GM23248 (cell line): ENCODE data around the gene HEPACAM. TPM values are rescaled to one million over a fixed set of nuclear protein-coding genes. Genes with fewer than 3 reads are reported as not detected.

ENCODE experiments used
- DNase-seq: peaks from one replicate; pipeline ENCODE4 v3.0.0-alpha.2; 2015
- H2AFZ ChIP-seq: fragments of 200-600 bp; sonication (generic); 2 replicates; pipeline ENCODE4 v1.6.1; 2016; ENCODE audit warnings: antibody characterized with exemption
- H3F3A ChIP-seq: fragments of 200-600 bp; sonication (generic); 2 replicates; pipeline ENCODE4 v1.6.1; 2016; ENCODE audit warnings: mild to moderate bottlenecking, antibody characterized with exemption, mixed run types; ENCODE audit not compliant: insufficient read depth
- H3K27ac ChIP-seq: fragments of 200-600 bp; sonication (generic); 2 replicates; pipeline ENCODE4 v1.5.1; 2016; ENCODE audit warnings: mild to moderate bottlenecking
- H3K27me3 ChIP-seq: fragments of 200-600 bp; sonication (generic); replicated peaks from 2 replicates; pipeline ENCODE4 v1.6.1; 2016; ENCODE audit warnings: mild to moderate bottlenecking; ENCODE audit not compliant: insufficient read depth
- H3K36me3 ChIP-seq: fragments of 200-600 bp; sonication (generic); 2 replicates; pipeline ENCODE4 v1.6.1; 2016; ENCODE audit warnings: low read depth, mild to moderate bottlenecking
- H3K4me1 ChIP-seq: fragments of 200-600 bp; sonication (generic); 2 replicates; pipeline ENCODE4 v1.6.1; 2016; ENCODE audit warnings: mild to moderate bottlenecking; ENCODE audit not compliant: insufficient read depth
- H3K4me2 ChIP-seq: fragments of 200-600 bp; sonication (generic); one replicate; pipeline ENCODE4 v1.6.1; 2016; ENCODE audit warnings: mild to moderate bottlenecking; ENCODE audit not compliant: unreplicated experiment
- H3K4me3 ChIP-seq: fragments of 200-600 bp; sonication (generic); 2 replicates; pipeline ENCODE4 v1.5.1; 2016; ENCODE audit warnings: mild to moderate bottlenecking
- H3K79me2 ChIP-seq: fragments of 200-600 bp; sonication (generic); 2 replicates; pipeline ENCODE4 v1.6.1; 2016; ENCODE audit warnings: mild to moderate bottlenecking; ENCODE audit not compliant: insufficient read depth
- H3K9ac ChIP-seq: fragments of 200-600 bp; sonication (generic); 2 replicates; pipeline ENCODE4 v1.6.1; 2016; ENCODE audit warnings: mild to moderate bottlenecking
- H3K9me2 ChIP-seq: fragments of 200-600 bp; sonication (generic); 2 replicates; pipeline ENCODE4 v1.6.1; 2016; ENCODE audit warnings: mixed run types, mild to moderate bottlenecking, moderate library complexity; ENCODE audit not compliant: insufficient read depth
- H3K9me3 ChIP-seq: fragments of 200-600 bp; sonication (generic); one replicate; pipeline ENCODE4 v1.6.1; 2017; ENCODE audit warnings: low read depth
- H4K20me1 ChIP-seq: fragments of 200-600 bp; sonication (generic); 2 replicates; pipeline ENCODE4 v1.6.0; 2016; ENCODE audit not compliant: insufficient read depth
- EZH2 ChIP-seq: fragments of 200-600 bp; sonication (generic); IDR thresholded peaks from 2 replicates; pipeline ENCODE4 v1.6.1; 2018; ENCODE audit warnings: antibody characterized with exemption, mild to moderate bottlenecking; ENCODE audit not compliant: insufficient read depth, poor library complexity, severe bottlenecking
- EZH2phosphoT487 ChIP-seq: fragments of 200-600 bp; sonication (generic); IDR thresholded peaks from 2 replicates; pipeline ENCODE4 v1.6.1; 2018; ENCODE audit warnings: antibody characterized with exemption, moderate library complexity, mild to moderate bottlenecking, low read depth; ENCODE audit not compliant: insufficient read depth
- WGBS, 2 experiments: methylation state at CpG; one replicate each; pipeline ENCODE4 v1.1.6; 2015 to 2017; ENCODE audit warnings: low lambda C conversion rate in 2 of 2, low coverage in 1 of 2; ENCODE audit errors: missing lambda C conversion rate in 2 of 2; 5-methylcytosine and 5-hydroxymethylcytosine counted together
- in situ Hi-C: fragments of 300-500 bp; cut with MboI; formaldehyde crosslinking; loops from 2 replicates; pipeline ENCODE4 v1.15.0; 2020
- polyA plus RNA-seq: library from polyadenylated mRNA; unstranded; fragments of >200 nt; fragmentation: Nextera tagmentation; extraction: Ambion mirVana; gene quantifications from 2 replicates; pipeline ENCODE4 v1.2.1, GENCODE V29; 2016
- total RNA-seq: library from RNA; depleted of rRNA; stranded (reverse); fragments of >200 nt; shearing (Covaris generic); gene quantifications from 2 replicates; pipeline ENCODE4 v1.2.3, GENCODE V29; 2014

HEPACAM gene
- total and polyA plus RNA-seq, 2 experiments from 2014 or later: not detected

GRCh38 chr11:124890151-124890550, 45.7 kb downstream of the HEPACAM start:
- Histone ChIP-seq H4K20me1 (no peaks in the 10 kb centered on the region), H3K9me2 (no peaks in the 10 kb centered on the region), H3K9me3 (no peaks in the 10 kb centered on the region), H3F3A (no peaks in the 10 kb centered on the region), H3K27me3 (no peaks in the 10 kb centered on the region), H3K27ac (no peak overlapping the region), H3K36me3 (no peaks in the 10 kb centered on the region), H3K4me3 (no peak overlapping the region), H3K4me1 (no peaks in the 10 kb centered on the region; the same call in 1 of the 2 replicates), H3K4me2 (no peak overlapping the region), H3K79me2 (no peaks in the 10 kb centered on the region), H3K9ac (no peak overlapping the region), H2AFZ (no peak overlapping the region)
- 85 to 95% methylated on average over 2 of the region's 2 CpGs for WGBS, 2 experiments
- TF ChIP-seq EZH2phosphoT487 (no peak), EZH2 (no peak)
- in situ Hi-C loops: no loop called here
- no peak for DNase-seq

- no peaks in the 10 kb centered on the region for H3K9me3 ChIP-seq
- H2AFZ ChIP-seq: no peak overlapping the region
- H3K36me3 ChIP-seq: no peaks in the 10 kb centered on the region
- H3K4me1 ChIP-seq: no peaks in the 10 kb centered on the region; the same call in 1 of the 2 replicates
- no peak for TF ChIP-seq EZH2phosphoT487
- TF ChIP-seq EZH2: no peak
- H3K4me3 ChIP-seq: no peak overlapping the region
- in situ Hi-C loops: no loop called here
- no peak for DNase-seq
- H3K4me2 ChIP-seq: no peak overlapping the region
- no peak overlapping the region for H3K9ac ChIP-seq
- no peaks in the 10 kb centered on the region for H3K27me3 ChIP-seq
- no peaks in the 10 kb centered on the region for H4K20me1 ChIP-seq
- no peaks in the 10 kb centered on the region for H3K9me2 ChIP-seq
- H3K27ac ChIP-seq: no peak overlapping the region
- 90 to 92% methylated on average over 2 of the region's 2 CpGs for WGBS, 2 experiments
- H3K79me2 ChIP-seq: no peaks in the 10 kb centered on the region
- no peaks in the 10 kb centered on the region for H3F3A ChIP-seq
These were observed 46.4 kb downstream of the HEPACAM start for GRCh38 chr11:124889191-124890091.

GRCh38 chr11:124887667-124888013, 48.2 kb downstream of the HEPACAM start:
- in situ Hi-C loops: no loop called here
- H3K9me2 ChIP-seq: no peaks in the 10 kb centered on the region
- no peaks in the 10 kb centered on the region for H3K9me3 ChIP-seq
- no peak for TF ChIP-seq EZH2phosphoT487
- no peak for TF ChIP-seq EZH2
- H3K9ac ChIP-seq: no peak overlapping the region
- no peaks in the 10 kb centered on the region for H3K36me3 ChIP-seq
- no peak overlapping the region for H3K4me3 ChIP-seq
- no peak for DNase-seq
- no peak overlapping the region for H3K27ac ChIP-seq
- no peaks in the 10 kb centered on the region for H3F3A ChIP-seq
- no peaks in the 10 kb centered on the region for H3K27me3 ChIP-seq
- H2AFZ ChIP-seq: no peak overlapping the region
- no peaks in the 10 kb centered on the region for H3K4me1 ChIP-seq
- no peaks in the 10 kb centered on the region for H3K79me2 ChIP-seq
- 61% methylated on average over 3 of the region's 3 CpGs for WGBS, 2 experiments
- H3K4me2 ChIP-seq: no peak overlapping the region
- H4K20me1 ChIP-seq: no peaks in the 10 kb centered on the region

GRCh38 chr11:124886978-124887666, 48.7 kb downstream of the HEPACAM start:
- no peaks in the 10 kb centered on the region for H3K79me2 ChIP-seq
- H3K4me2 ChIP-seq: no peak overlapping the region
- no peak overlapping the region for H2AFZ ChIP-seq
- in situ Hi-C loops: no loop called here
- H3K9ac ChIP-seq: no peak overlapping the region
- WGBS, 2 experiments: 73 to 77% methylated on average over 6 to 12 of the region's 12 CpGs
- no peak overlapping the region for H3K4me3 ChIP-seq
- no peaks in the 10 kb centered on the region for H3K36me3 ChIP-seq
- H3K4me1 ChIP-seq: no peaks in the 10 kb centered on the region
- no peaks in the 10 kb centered on the region for H3F3A ChIP-seq
- H3K9me2 ChIP-seq: no peaks in the 10 kb centered on the region
- no peaks in the 10 kb centered on the region for H3K27me3 ChIP-seq
- TF ChIP-seq EZH2: no peak
- no peak for TF ChIP-seq EZH2phosphoT487
- no peak overlapping the region for H3K27ac ChIP-seq
- no peaks in the 10 kb centered on the region for H3K9me3 ChIP-seq
- no peak for DNase-seq
- H4K20me1 ChIP-seq: no peaks in the 10 kb centered on the region
